Femur (tissue), 1 donor: ENCODE results near the gene PPP4R4.
"Not testable (repeated sequence)": the region's sequence is repeated elsewhere in the genome, so short reads cannot be mapped to it uniquely, and the experiment has no call there.

Experiments used
- DNase-seq: peaks from one replicate; pipeline ENCODE4 v3.0.0-alpha.2; 2017

Gene PPP4R4

GRCh38 chr14:94145902-94146527 lies 28.1 kb upstream of the PPP4R4 start:
- DNase-seq, result no peak

- no peak for DNase-seq
Observed at GRCh38 chr14:94152676-94153075, 21.4 kb upstream of the PPP4R4 start.

- no peak for DNase-seq
Observed at GRCh38 chr14:94153750-94154342, 20.3 kb upstream of the PPP4R4 start.

GRCh38 chr14:94156143-94156542 lies 18.0 kb upstream of the PPP4R4 start:
- not testable (repeated sequence) for DNase-seq

GRCh38 chr14:94157197-94157596 lies 16.9 kb upstream of the PPP4R4 start:
- DNase-seq, result no peak

- DNase-seq, result no peak
Observed at GRCh38 chr14:94158239-94158883, 15.8 kb upstream of the PPP4R4 start.

GRCh38 chr14:94161058-94161457 lies 13.1 kb upstream of the PPP4R4 start:
- DNase-seq, result no peak

- DNase-seq, result no peak
Observed at GRCh38 chr14:94161981-94162380, 12.1 kb upstream of the PPP4R4 start.

- no peak for DNase-seq
Observed at GRCh38 chr14:94162466-94162865, 11.7 kb upstream of the PPP4R4 start.

GRCh38 chr14:94163796-94164195 lies 10.3 kb upstream of the PPP4R4 start:
- DNase-seq, result no peak

GRCh38 chr14:94164685-94165431 lies 9.3 kb upstream of the PPP4R4 start:
- DNase-seq, result peak; percentile 28

GRCh38 chr14:94165744-94166143 lies 8.4 kb upstream of the PPP4R4 start:
- no peak for DNase-seq

GRCh38 chr14:94170136-94170535 lies 4.0 kb upstream of the PPP4R4 start:
- DNase-seq, result no peak

- DNase-seq, result no peak
Observed at GRCh38 chr14:94171208-94171607, 2.9 kb upstream of the PPP4R4 start.

GRCh38 chr14:94172545-94172944 lies 1.6 kb upstream of the PPP4R4 start:
- DNase-seq, result no peak

GRCh38 chr14:94173471-94173884 lies 644 bp upstream of the PPP4R4 start:
- DNase-seq, result no peak

- DNase-seq, result no peak
Observed at GRCh38 chr14:94174604-94175010, 485 bp downstream of the PPP4R4 start.

GRCh38 chr14:94175011-94175745 lies 1.1 kb downstream of the PPP4R4 start:
- DNase-seq, result peak; percentile 30

- no peak for DNase-seq
Observed at GRCh38 chr14:94175747-94176146, 1.6 kb downstream of the PPP4R4 start.

GRCh38 chr14:94176808-94177207 lies 2.7 kb downstream of the PPP4R4 start:
- DNase-seq, result no peak

GRCh38 chr14:94177806-94178205 lies 3.7 kb downstream of the PPP4R4 start:
- no peak for DNase-seq

- no peak for DNase-seq
Observed at GRCh38 chr14:94179244-94179643, 5.1 kb downstream of the PPP4R4 start.
